Stomach (tissue), 9 donors: Measurements from ENCODE around the gene RCAN2. TPM values are rescaled to one million over a fixed set of nuclear protein-coding genes. Genes with fewer than 3 reads are reported as not detected.
A peak's percentile ranks its signal among the peaks of the same experiment; 100 is the strongest.

Experiments used
- DNase-seq, 2 donors: peaks; one replicate each; pipeline versions ENCODE4 v3.0.0 to v3.0.0-alpha.2; 2013 to 2019
- H3K27ac ChIP-seq, 5 donors: fragments of 200-600 bp in 4 of 5; sonication (generic) in 4 of 5; one replicate each; pipeline ENCODE4 v1.5.1; 2013 to 2019; ENCODE audit warnings: mild to moderate bottlenecking in 1 of 5, moderate library complexity in 1 of 5
- H3K27me3 ChIP-seq, 3 donors: fragments of 200-600 bp; sonication (generic); one replicate each; pipeline ENCODE4 v1.5.1; 2017 to 2019; ENCODE audit warnings: mixed run types in 1 of 3
- H3K36me3 ChIP-seq, 4 donors: fragments of 200-600 bp; sonication (generic); 1 replicate in 3 of 4; 2 replicates in 1 of 4; pipeline ENCODE4 v1.5.1; 2016 to 2019
- H3K4me1 ChIP-seq, 4 donors: fragments of 200-600 bp; sonication (generic); one replicate each; pipeline ENCODE4 v1.5.1; 2016 to 2019
- H3K4me3 ChIP-seq, 4 donors: fragments of 200-600 bp; sonication (generic) in 3 of 4; one replicate each; pipeline ENCODE4 v1.5.1; 2016 to 2019; ENCODE audit warnings: mild to moderate bottlenecking in 1 of 4
- H3K9me3 ChIP-seq, 4 donors: fragments of 200-600 bp; sonication (generic); one replicate each; pipeline ENCODE4 v1.5.1; 2016 to 2019
- CTCF ChIP-seq, 7 experiments: fragments of 450-650 bp in 4 of 7; fragments of 200-600 bp in 3 of 7; sonication (generic) in 3 of 7; IDR thresholded peaks; one replicate each; pipeline ENCODE4 v1.5.1; 2016 to 2019; ENCODE audit warnings: antibody characterized with exemption in 7 of 7, control low read depth in 2 of 7, mild to moderate bottlenecking in 1 of 7
- EP300 ChIP-seq: sonication (generic); formaldehyde crosslinking; IDR thresholded peaks from one replicate; pipeline ENCODE4 v1.6.1; 2017; ENCODE audit warnings: antibody characterized with exemption
- POLR2A ChIP-seq, 4 donors: fragments of 450-650 bp; IDR thresholded peaks; one replicate each; pipeline ENCODE4 v1.6.1; 2016; ENCODE audit warnings: antibody characterized with exemption in 4 of 4, control low read depth in 2 of 4, mild to moderate bottlenecking in 1 of 4, moderate library complexity in 1 of 4
- POLR2AphosphoS5 ChIP-seq, 3 donors: sonication (generic); formaldehyde crosslinking; IDR thresholded peaks; one replicate each; pipeline ENCODE4 v1.6.1; 2016; ENCODE audit warnings: antibody characterized with exemption in 3 of 3
- WGBS, 5 donors: extraction: QIAGEN DNeasy Blood & Tissue Kit in 3 of 5; methylation state at CpG; one replicate each; pipeline versions ENCODE4 v1.1.5 to v1.1.7; 2013 to 2018; 5-methylcytosine and 5-hydroxymethylcytosine counted together
- intact Hi-C: fragments of 100-400 bp; cut with DNase I; formaldehyde crosslinking; loops from one replicate; pipeline ENCODE4 v1.15.1; 2023; ENCODE audit warnings: low total_unique reads
- polyA plus RNA-seq, 3 donors: library from polyadenylated mRNA; stranded (reverse); fragments of 200-250 nt; gene quantifications; one replicate each; pipeline ENCODE4 v1.2.3, GENCODE V29; 2013
- total RNA-seq, 5 donors: library from RNA; depleted of rRNA; stranded (reverse); fragments of >200 nt; gene quantifications; one replicate each; pipeline versions ENCODE4 v1.1.0 to v1.2.3, GENCODE V29; 2014 to 2016
- donor health status: healthy with polysubstance abuse.
- donor health status: Bipolar disorder and iron deficiency.
- donor health status: healthy.

RCAN2 gene
- total and polyA plus RNA-seq, 8 donors, result 7.2 to 69.2 (median 21.4) TPM

- H3K27me3 ChIP-seq, result no peaks in the 10 kb centered on the region
- H3K27ac ChIP-seq, result no peak overlapping the region
- DNase-seq, result no peak
- no peaks in the 10 kb centered on the region for H3K36me3 ChIP-seq
- intact Hi-C loops, result no loop called here
- H3K9me3 ChIP-seq, result no peaks in the 10 kb centered on the region
- 82 to 94% (median 89%) methylated on average over 3 of the region's 3 CpGs for WGBS, 5 donors
- no peak overlapping the region for H3K4me3 ChIP-seq
- TF ChIP-seq POLR2AphosphoS5 (IDR thresholded peaks at IDR 0.05), result no peak
- TF ChIP-seq EP300, result no peak
- no peak for TF ChIP-seq CTCF (IDR thresholded peaks at IDR 0.05)
- no peak for TF ChIP-seq POLR2A (IDR thresholded peaks at IDR 0.05)
- H3K4me1 ChIP-seq, result peaks cover 0 to 8% (median 0%) of the 10 kb centered on the region in 4 donors
Observed at GRCh38 chr6:46366190-46366900, 124.9 kb downstream of the RCAN2 start.

- Histone ChIP-seq H3K9me3 (no peaks in the 10 kb centered on the region), H3K4me3 (no peak overlapping the region), H3K4me1 (peaks cover 0 to 40% (median 12%) of the 10 kb centered on the region in 4 donors), H3K27ac (no peak overlapping the region), H3K27me3 (no peaks in the 10 kb centered on the region), H3K36me3 (no peaks in the 10 kb centered on the region)
- TF ChIP-seq CTCF (IDR thresholded peaks at IDR 0.05) (no peak), EP300 (no peak), POLR2A (IDR thresholded peaks at IDR 0.05) (no peak), POLR2AphosphoS5 (IDR thresholded peaks at IDR 0.05) (no peak)
- DNase-seq, result no peak
- intact Hi-C loops, result no loop called here
- WGBS, 5 donors, result 41 to 66% (median 46%) methylated on average over 2 of the region's 2 CpGs
Observed at GRCh38 chr6:46357591-46357990, 133.7 kb downstream of the RCAN2 start.

- Histone ChIP-seq H3K9me3 (no peaks in the 10 kb centered on the region), H3K4me3 (no peak overlapping the region), H3K27me3 (no peaks in the 10 kb centered on the region), H3K36me3 (no peaks in the 10 kb centered on the region), H3K27ac (no peak overlapping the region), H3K4me1 (peaks cover 0 to 44% (median 12%) of the 10 kb centered on the region in 4 donors)
- no peak for DNase-seq
- no peak for TF ChIP-seq CTCF (IDR thresholded peaks at IDR 0.05)
- no peak for TF ChIP-seq POLR2AphosphoS5 (IDR thresholded peaks at IDR 0.05)
- TF ChIP-seq EP300, result no peak
- TF ChIP-seq POLR2A (IDR thresholded peaks at IDR 0.05), result no peak
- intact Hi-C loops, result no loop called here
- WGBS, 5 donors, result 81 to 90% (median 87%) methylated on average over 5 of the region's 5 CpGs
Observed at GRCh38 chr6:46356543-46356942, 134.7 kb downstream of the RCAN2 start.

- WGBS, 5 donors, result 43 to 71% (median 59%) methylated on average over 3 of the region's 3 CpGs
- Histone ChIP-seq H3K36me3 (no peaks in the 10 kb centered on the region), H3K4me1 (peaks cover 0 to 46% (median 12%) of the 10 kb centered on the region in 4 donors), H3K27ac (peak overlapping the region in 1 of 5 donors; percentile 32), H3K4me3 (no peak overlapping the region), H3K27me3 (no peaks in the 10 kb centered on the region), H3K9me3 (no peaks in the 10 kb centered on the region)
- DNase-seq, result peak in 1 of 2 donors; percentile 24
- TF ChIP-seq POLR2AphosphoS5 (IDR thresholded peaks at IDR 0.05), result no peak
- TF ChIP-seq EP300, result no peak
- no peak for TF ChIP-seq POLR2A (IDR thresholded peaks at IDR 0.05)
- no peak for TF ChIP-seq CTCF (IDR thresholded peaks at IDR 0.05)
- intact Hi-C loops, result no loop called here
Observed at GRCh38 chr6:46353528-46353927, 137.7 kb downstream of the RCAN2 start.
